Measurements from ENCODE around the gene CFH.

GRCh38 chr1:196611873-196612272, 40.0 kb upstream of the CFH start:
- TF ChIP-seq ZNF274 (IDR thresholded peaks at IDR 0.05; ENCODE audit: borderline replicate concordance, low read depth, low read length), result no peak
- no peak for TF ChIP-seq FOXJ3 (CRISPR knock-in tag; IDR thresholded peaks at IDR 0.05)
- TF ChIP-seq CREM (IDR thresholded peaks at IDR 0.05; ENCODE audit: low read depth), result no peak
- TF ChIP-seq TAF1 (IDR thresholded peaks at IDR 0.05; ENCODE audit: control insufficient read depth, extremely low read depth, insufficient read depth, low read length, severe bottlenecking), result no peak
- no peak for TF ChIP-seq FOXM1 (IDR thresholded peaks at IDR 0.05; ENCODE audit: low read depth)
- TF ChIP-seq FOXM1 (CRISPR knock-in tag; IDR thresholded peaks at IDR 0.05; ENCODE audit: low read depth), result no peak
- TF ChIP-seq ZNF57 (CRISPR knock-in tag; IDR thresholded peaks at IDR 0.05), result no peak
- TF ChIP-seq ZNF76 (CRISPR knock-in tag; IDR thresholded peaks at IDR 0.05; ENCODE audit: borderline replicate concordance), result no peak
- no peak for TF ChIP-seq BRD4 (IDR thresholded peaks at IDR 0.05)
- TF ChIP-seq MYNN (IDR thresholded peaks at IDR 0.05), result no peak
- no peak for TF ChIP-seq MYNN (CRISPR knock-in tag; IDR thresholded peaks at IDR 0.05)
- TF ChIP-seq CBX3 (IDR thresholded peaks at IDR 0.05; ENCODE audit: borderline replicate concordance in 1 of 2, low read length in 2 of 2), result no peak
- no peak for TF ChIP-seq BHLHE40 (IDR thresholded peaks at IDR 0.05; ENCODE audit: low read length)
- TF ChIP-seq FOS (IDR thresholded peaks at IDR 0.05; ENCODE audit: extremely low read depth, insufficient read length), result no peak
- no peak for TF ChIP-seq CTCF (IDR thresholded peaks at IDR 0.05 in 2 of 3, conservative IDR thresholded peaks at IDR 0.05 in 1 of 3; ENCODE audit: insufficient read depth in 2 of 3, low read depth in 1 of 3, low read length in 3 of 3)

All from K562 (cell line).